ENCODE measurements around the gene CDON. TPM values are rescaled to one million over a fixed set of nuclear protein-coding genes. Genes with fewer than 3 reads are reported as not detected.

Gene CDON
- total RNA-seq, 3 donors from 2014 or later (not counting 1 experiment from before 2014, with no cell fraction given): 0.25 to 0.38 TPM; not detected in 1

DNA sequence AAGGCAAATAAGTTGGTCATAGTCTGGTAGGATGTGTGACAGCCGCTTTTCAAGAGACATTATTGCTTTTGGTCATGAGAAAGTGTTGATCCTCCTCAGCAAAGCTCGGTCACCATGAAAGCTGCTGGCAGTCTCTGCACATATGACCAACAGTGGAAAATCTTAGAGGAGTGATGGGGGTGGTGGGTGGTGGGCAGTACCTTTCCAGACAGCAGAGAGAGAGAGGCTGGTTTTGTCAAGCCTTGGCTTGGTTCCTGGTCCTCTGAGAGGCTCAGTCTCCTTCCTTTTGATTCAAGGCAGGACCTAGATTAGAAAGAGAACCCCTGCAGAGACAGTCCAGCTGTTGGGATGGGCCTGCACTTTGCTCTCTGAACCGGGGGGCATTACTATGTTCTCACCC is 136.9 kb downstream of the CDON start:
- Mint-ChIP-seq H3K27ac (no peak overlapping the region), H3K4me3 (no peak overlapping the region), H3K36me3 (no peaks in the 10 kb centered on the region), H3K4me1 (peaks cover 0 to 4% of the 10 kb centered on the region in 2 donors), H3K9me3 (no peaks in the 10 kb centered on the region), H3K27me3 (ENCODE audit: low read depth in 2 of 2) (peaks cover 7 to 21% of the 10 kb centered on the region in 2 donors)
- Histone ChIP-seq H3K9me3 (ENCODE audit: control insufficient read depth, insufficient read depth, low read length) (no peaks in the 10 kb centered on the region), H3K27me3 (ENCODE audit: control insufficient read depth, insufficient read depth, low read length) (no peaks in the 10 kb centered on the region), H3K36me3 (ENCODE audit: control insufficient read depth, insufficient read depth, low read length) (no peaks in the 10 kb centered on the region), H3K4me3 (ENCODE audit: low read length) (no peak overlapping the region), H3K27ac (ENCODE audit: low read length) (no peak overlapping the region), H3K4me1 (ENCODE audit: control insufficient read depth, insufficient read depth, low read length) (no peaks in the 10 kb centered on the region)
- no peak for TF ChIP-seq CTCF (IDR thresholded peaks at IDR 0.05)
- 74% methylated on average over 3 of the region's 3 CpGs for WGBS (ENCODE audit: insufficient coverage)
- DNase-seq: no peak
- ATAC-seq: no peak
- intact Hi-C loops (cut with micrococcal nuclease): no loop called here

DNA sequence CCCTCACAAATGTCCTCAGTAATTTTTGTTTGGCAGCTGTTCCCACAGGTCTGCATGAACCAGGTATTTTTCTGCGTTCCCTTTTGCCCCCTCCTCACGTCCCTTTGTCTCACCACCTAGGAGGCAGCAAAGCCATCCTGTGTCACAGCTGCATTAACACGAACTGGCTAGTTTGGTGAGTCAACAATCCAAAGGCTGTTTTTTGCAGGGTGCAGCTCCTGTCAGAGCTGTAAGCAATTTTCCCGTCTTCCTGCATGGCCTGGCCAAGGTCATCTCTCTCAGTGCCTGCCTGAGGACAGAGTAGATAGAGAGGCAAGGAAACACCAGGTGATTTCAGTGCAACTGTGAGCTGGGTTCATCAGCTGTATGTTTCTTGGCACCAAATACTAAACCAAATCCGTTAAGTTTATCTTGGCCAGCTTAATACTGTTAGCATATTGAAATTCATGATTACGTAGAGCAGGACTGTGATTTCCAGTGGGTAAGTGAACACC is 137.4 kb downstream of the CDON start:
- Mint-ChIP-seq H3K9me3 (no peaks in the 10 kb centered on the region), H3K27me3 (ENCODE audit: low read depth in 2 of 2) (peaks cover 7 to 21% of the 10 kb centered on the region in 2 donors), H3K4me1 (peaks cover 0 to 4% of the 10 kb centered on the region in 2 donors), H3K27ac (no peak overlapping the region), H3K36me3 (no peaks in the 10 kb centered on the region), H3K4me3 (no peak overlapping the region)
- H3K36me3 ChIP-seq (ENCODE audit: control insufficient read depth, insufficient read depth, low read length): no peaks in the 10 kb centered on the region
- no peak for TF ChIP-seq CTCF (IDR thresholded peaks at IDR 0.05)
- H3K9me3 ChIP-seq (ENCODE audit: control insufficient read depth, insufficient read depth, low read length): no peaks in the 10 kb centered on the region
- DNase-seq: no peak
- no peaks in the 10 kb centered on the region for H3K4me1 ChIP-seq (ENCODE audit: control insufficient read depth, insufficient read depth, low read length)
- H3K27ac ChIP-seq (ENCODE audit: low read length): no peak overlapping the region
- intact Hi-C loops (cut with micrococcal nuclease): no loop called here
- no peaks in the 10 kb centered on the region for H3K27me3 ChIP-seq (ENCODE audit: control insufficient read depth, insufficient read depth, low read length)
- no peak for ATAC-seq
- WGBS (ENCODE audit: insufficient coverage): 75% methylated on average over 6 of the region's 6 CpGs
- no peak overlapping the region for H3K4me3 ChIP-seq (ENCODE audit: low read length)

GRCh38 chr11:125924384-125925007 is 138.2 kb downstream of the CDON start:
- H3K27ac Mint-ChIP-seq: no peak overlapping the region

More at GRCh38 chr11:125924384-125925007, 138.2 kb downstream of the CDON start:
- Histone ChIP-seq H3K9me3 (ENCODE audit: control insufficient read depth, insufficient read depth, low read length) (no peaks in the 10 kb centered on the region), H3K27me3 (ENCODE audit: control insufficient read depth, insufficient read depth, low read length) (no peaks in the 10 kb centered on the region), H3K4me1 (ENCODE audit: control insufficient read depth, insufficient read depth, low read length) (no peaks in the 10 kb centered on the region), H3K27ac (ENCODE audit: low read length) (no peak overlapping the region), H3K36me3 (ENCODE audit: control insufficient read depth, insufficient read depth, low read length) (no peaks in the 10 kb centered on the region), H3K4me3 (ENCODE audit: low read length) (no peak overlapping the region)
- intact Hi-C loops (cut with micrococcal nuclease): loop anchor here (5.0 kb wide), 1 partner anchor 1068 kb away; no protein-coding TSS in a partner anchor
- TF ChIP-seq CTCF (IDR thresholded peaks at IDR 0.05): no peak
- ATAC-seq (no peak), DNase-seq (no peak)
- no peaks in the 10 kb centered on the region for H3K36me3 Mint-ChIP-seq
- H3K4me3 Mint-ChIP-seq: no peak overlapping the region
- H3K9me3 Mint-ChIP-seq: no peaks in the 10 kb centered on the region
- 87% methylated on average over 9 of the region's 9 CpGs for WGBS (ENCODE audit: insufficient coverage)
- H3K4me1 Mint-ChIP-seq: peaks cover 0 to 4% of the 10 kb centered on the region in 2 donors
- peaks cover 12 to 25% of the 10 kb centered on the region in 2 donors for H3K27me3 Mint-ChIP-seq (ENCODE audit: low read depth in 2 of 2)

Measured in natural killer cell (primary cell).